H1 (cell line): ENCODE data around the gene JADE3. TPM values are rescaled to one million over a fixed set of nuclear protein-coding genes. Genes with fewer than 3 reads are reported as not detected.

ENCODE experiments used
- CHD7 ChIP-seq: fragments of 300-600 bp; sonication (generic); IDR thresholded peaks from 2 replicates; pipeline ENCODE4 v1.7.1; 2012; ENCODE audit warnings: low read length, moderate library complexity, mild to moderate bottlenecking, inconsistent platforms; ENCODE audit not compliant: insufficient replicate concordance
- RBBP5 ChIP-seq: IDR thresholded peaks from 2 replicates; pipeline ENCODE4 v1.7.1; 2012; ENCODE audit warnings: low read depth, mild to moderate bottlenecking, inconsistent platforms, low read length, moderate library complexity, borderline replicate concordance
- polyA plus RNA-seq, 7 experiments: library from polyadenylated mRNA; depleted of rRNA in 3 of 7; stranded (reverse) in 5 of 7; unstranded in 2 of 7; fragments of >200 nt in 5 of 7; fragments of 200-250 nt in 2 of 7; gene quantifications; 1 replicate in 5 of 7; 2 replicates in 1 of 7; 4 replicates in 1 of 7; pipeline versions ENCODE4 v1.2.1 to v1.2.3, GENCODE V29; 2011 to 2013; ENCODE audit warnings: missing spikeins in 2 of 7, mixed read lengths in 2 of 7
- total RNA-seq: library from RNA; stranded (reverse); fragmentation: NEBNext Ultra II Directional; extraction: Animal tissue kit (Norgen Biotek cat#: 25700); gene quantifications from 2 replicates; pipeline ENCODE4 v1.2.1, GENCODE V29; 2021

The JADE3 gene
- total and polyA plus RNA-seq, 2 of the 8 experiments (the other 6 are each of a cell fraction or from before 2014, with no cell fraction given): 6.9 to 21.5 TPM

DNA sequence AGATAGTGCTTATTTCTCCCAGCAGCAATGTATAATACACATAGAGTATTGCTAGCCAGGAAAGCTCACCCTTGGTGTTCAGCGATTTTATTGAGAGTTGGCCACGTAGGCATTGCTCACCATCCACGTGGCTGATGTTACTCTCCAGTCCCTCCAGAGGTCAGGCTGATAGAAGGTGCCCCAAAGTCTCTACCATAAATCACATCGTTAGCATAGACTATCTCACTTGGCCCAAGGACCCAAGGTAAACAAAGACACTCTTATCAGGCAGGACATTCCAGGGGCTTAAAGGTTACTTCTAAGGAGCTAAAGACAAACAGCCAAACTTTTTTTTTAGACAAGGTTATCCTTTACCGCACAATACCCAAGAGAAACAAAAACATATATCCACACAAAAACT, 135.8 kb downstream of the JADE3 start (continued):
- TF ChIP-seq CHD7 (no peak), RBBP5 (no peak)
- TF ChIP-seq, all 59 proteins: peak for 0
